ENCODE results near the gene LRP1B.

Gene LRP1B

DNA sequence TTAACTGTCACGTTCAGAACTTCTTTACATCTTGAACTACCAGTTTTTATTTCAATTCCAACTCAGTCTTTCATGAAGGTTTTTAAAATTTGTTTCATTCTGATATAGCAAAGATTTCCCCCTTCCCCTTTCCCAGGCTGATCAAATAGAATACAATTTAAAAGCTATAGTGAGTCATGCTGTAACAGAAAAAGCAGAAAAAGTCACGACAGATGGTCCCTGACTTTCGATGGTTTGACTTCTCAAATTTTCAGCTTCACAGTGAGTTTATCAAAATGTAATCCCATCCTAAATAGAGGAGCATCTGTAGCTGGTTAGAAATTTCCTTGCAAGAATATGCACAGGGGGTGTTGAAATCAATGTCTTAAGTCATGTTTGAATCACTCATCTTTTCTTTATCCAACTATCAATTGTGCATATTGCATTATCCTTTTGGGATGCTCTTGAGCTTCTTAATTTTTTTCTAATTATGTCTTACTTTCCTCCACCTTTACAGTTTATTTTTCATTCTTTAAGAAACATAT is 500.3 kb downstream of the LRP1B start:
- no peaks in the 10 kb centered on the region for H4K20me1 ChIP-seq
- H3K36me3 ChIP-seq, result no peaks in the 10 kb centered on the region

GRCh38 chr2:141620372-141620771 is 510.4 kb downstream of the LRP1B start:
- no peaks in the 10 kb centered on the region for H3K36me3 ChIP-seq
- no peak overlapping the region for H3K4me3 ChIP-seq
- H3K27me3 ChIP-seq, result no peaks in the 10 kb centered on the region
- H4K20me1 ChIP-seq, result no peaks in the 10 kb centered on the region
- no peak for TF ChIP-seq Cebpa-rat (IDR thresholded peaks at IDR 0.05)
- no peak overlapping the region for H3K27ac ChIP-seq
- no peaks in the 10 kb centered on the region for H3K9me3 ChIP-seq
- no peaks in the 10 kb centered on the region for H3K4me1 ChIP-seq
- no peak overlapping the region for H3K4me2 ChIP-seq
- H3K9ac ChIP-seq, result no peak overlapping the region

More for the DNA sequence above, 500.3 kb downstream of the LRP1B start:
- Histone ChIP-seq H3K27ac (no peak overlapping the region), H3K4me2 (no peak overlapping the region), H3K9me3 (no peaks in the 10 kb centered on the region), H3K9ac (no peak overlapping the region), H3K4me3 (no peak overlapping the region), H3K4me1 (no peaks in the 10 kb centered on the region), H3K27me3 (no peaks in the 10 kb centered on the region)
- TF ChIP-seq Cebpa-rat (IDR thresholded peaks at IDR 0.05), result no peak

- Histone ChIP-seq H3K36me3 (no peaks in the 10 kb centered on the region), H3K4me2 (no peak overlapping the region), H3K9ac (no peak overlapping the region), H3K27ac (no peak overlapping the region), H3K9me3 (no peaks in the 10 kb centered on the region), H3K4me1 (no peaks in the 10 kb centered on the region), H4K20me1 (no peaks in the 10 kb centered on the region), H3K27me3 (no peaks in the 10 kb centered on the region), H3K4me3 (no peak overlapping the region)
- no peak for TF ChIP-seq Cebpa-rat (IDR thresholded peaks at IDR 0.05)
Observed at GRCh38 chr2:141618457-141618856, 512.4 kb downstream of the LRP1B start.

DNA sequence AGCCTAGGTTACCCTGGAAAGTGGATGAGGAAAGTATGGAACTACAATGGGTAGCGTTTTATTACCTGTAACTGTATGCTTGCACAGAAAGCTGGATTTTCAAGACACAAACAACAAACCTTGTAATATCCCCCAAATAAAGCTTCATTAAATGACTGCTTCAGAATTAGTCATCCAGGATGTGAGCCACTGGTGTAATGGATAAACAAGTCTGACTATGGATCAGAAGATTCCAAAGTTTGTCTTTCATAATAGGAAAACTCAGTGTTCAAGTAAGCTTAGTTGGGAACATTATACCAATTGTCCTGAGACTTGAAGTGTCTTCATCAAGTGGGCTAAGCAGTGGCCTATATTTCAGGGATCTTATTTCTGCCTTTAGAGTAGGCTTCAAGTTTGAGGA is 518.8 kb downstream of the LRP1B start:
- Histone ChIP-seq H3K4me1 (no peaks in the 10 kb centered on the region), H3K9ac (no peak overlapping the region), H3K4me2 (no peak overlapping the region), H3K27me3 (no peaks in the 10 kb centered on the region), H4K20me1 (no peaks in the 10 kb centered on the region), H3K4me3 (no peak overlapping the region), H3K36me3 (no peaks in the 10 kb centered on the region), H3K9me3 (no peaks in the 10 kb centered on the region), H3K27ac (no peak overlapping the region)
- TF ChIP-seq Cebpa-rat (IDR thresholded peaks at IDR 0.05), result no peak

DNA sequence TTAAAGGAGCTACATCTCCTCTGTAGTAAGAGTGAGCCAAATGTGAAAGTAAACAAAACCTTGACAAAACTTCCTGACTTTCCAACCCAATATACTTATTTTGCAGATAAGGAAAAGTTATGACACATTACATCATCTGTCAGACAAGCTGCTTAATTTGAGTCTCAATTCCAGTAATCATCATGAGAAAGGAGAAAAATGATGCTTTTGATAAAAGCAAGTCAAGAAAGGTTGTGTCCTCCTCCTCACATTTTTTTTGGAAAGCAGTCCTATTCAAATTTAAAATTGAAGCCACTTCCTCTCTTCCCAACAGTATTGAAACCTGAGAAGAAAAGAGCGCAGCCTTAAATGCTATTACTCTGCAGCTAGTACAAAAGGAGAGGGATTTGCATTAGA is 519.6 kb downstream of the LRP1B start:
- Histone ChIP-seq H3K27me3 (no peaks in the 10 kb centered on the region), H3K27ac (no peak overlapping the region), H3K9ac (no peak overlapping the region), H3K4me1 (no peaks in the 10 kb centered on the region), H3K4me2 (no peak overlapping the region), H3K4me3 (no peak overlapping the region), H3K9me3 (no peaks in the 10 kb centered on the region), H4K20me1 (no peaks in the 10 kb centered on the region), H3K36me3 (no peaks in the 10 kb centered on the region)
- no peak for TF ChIP-seq Cebpa-rat (IDR thresholded peaks at IDR 0.05)

GRCh38 chr2:141610564-141611175 is 520.1 kb downstream of the LRP1B start:
- Histone ChIP-seq H3K27ac (no peak overlapping the region), H3K9me3 (no peaks in the 10 kb centered on the region), H3K4me3 (no peak overlapping the region), H4K20me1 (no peaks in the 10 kb centered on the region), H3K36me3 (no peaks in the 10 kb centered on the region), H3K4me1 (no peaks in the 10 kb centered on the region), H3K27me3 (no peaks in the 10 kb centered on the region), H3K9ac (no peak overlapping the region), H3K4me2 (no peak overlapping the region)
- TF ChIP-seq Cebpa-rat (IDR thresholded peaks at IDR 0.05), result no peak

DNA sequence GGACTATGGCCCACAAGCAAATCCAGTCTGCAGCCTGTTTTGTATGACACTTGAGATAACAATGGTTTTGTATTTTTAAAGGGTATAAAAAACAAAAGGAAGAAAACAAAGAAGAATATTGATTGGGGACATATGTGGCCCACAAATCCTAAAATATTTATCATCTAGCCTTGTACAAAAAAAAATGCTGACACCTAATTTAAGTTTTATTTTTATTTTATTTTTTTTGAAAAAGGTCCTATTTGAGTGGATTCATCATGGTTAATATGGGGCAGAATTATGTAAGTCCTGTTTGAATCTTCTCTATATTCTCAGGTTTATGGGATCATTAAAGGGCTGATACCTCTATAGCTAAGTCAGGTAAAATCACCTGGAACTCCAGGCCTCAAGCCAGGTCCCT is 525.7 kb downstream of the LRP1B start:
- Histone ChIP-seq H3K9ac (no peak overlapping the region), H4K20me1 (no peaks in the 10 kb centered on the region), H3K27ac (no peak overlapping the region), H3K9me3 (no peaks in the 10 kb centered on the region), H3K4me3 (no peak overlapping the region), H3K27me3 (no peaks in the 10 kb centered on the region), H3K36me3 (no peaks in the 10 kb centered on the region), H3K4me2 (no peak overlapping the region), H3K4me1 (no peaks in the 10 kb centered on the region)
- TF ChIP-seq Cebpa-rat (IDR thresholded peaks at IDR 0.05), result no peak

DNA sequence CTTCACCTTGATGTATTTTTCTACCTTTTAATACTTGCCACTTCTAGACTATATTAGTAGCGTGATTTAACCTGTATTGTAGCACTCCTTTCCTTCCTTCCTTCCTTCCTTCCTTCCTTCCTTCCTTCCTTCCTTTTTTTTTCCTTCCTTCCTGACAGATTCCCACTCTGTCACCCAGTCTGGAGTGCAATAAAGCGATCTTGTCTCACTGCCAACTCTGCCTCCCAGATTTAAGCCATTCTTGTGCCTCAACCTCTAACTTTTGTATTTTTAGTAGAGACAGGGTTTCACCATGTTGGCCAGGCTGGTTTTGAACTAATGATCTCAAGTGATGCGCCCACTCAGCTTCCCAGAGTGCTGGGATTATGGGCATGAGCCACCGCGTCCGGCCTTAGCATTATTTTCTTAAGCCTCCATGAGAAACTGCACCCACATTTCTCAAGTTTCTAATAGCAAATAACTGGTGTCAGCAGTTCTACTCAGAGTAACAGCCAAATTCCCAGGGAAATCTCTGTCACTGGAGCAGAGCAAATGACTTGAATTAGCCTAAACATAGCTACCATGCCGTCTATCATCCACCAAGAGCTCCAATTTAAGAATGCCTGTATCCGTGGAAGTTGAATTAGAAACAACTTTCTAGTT is 529.2 kb downstream of the LRP1B start:
- Histone ChIP-seq H3K4me2 (no peak overlapping the region), H4K20me1 (no peaks in the 10 kb centered on the region), H3K4me3 (no peak overlapping the region), H3K9ac (no peak overlapping the region), H3K9me3 (no peaks in the 10 kb centered on the region), H3K4me1 (no peaks in the 10 kb centered on the region), H3K27ac (no peak overlapping the region), H3K27me3 (no peaks in the 10 kb centered on the region), H3K36me3 (no peaks in the 10 kb centered on the region)
- TF ChIP-seq Cebpa-rat (IDR thresholded peaks at IDR 0.05), result no peak

DNA sequence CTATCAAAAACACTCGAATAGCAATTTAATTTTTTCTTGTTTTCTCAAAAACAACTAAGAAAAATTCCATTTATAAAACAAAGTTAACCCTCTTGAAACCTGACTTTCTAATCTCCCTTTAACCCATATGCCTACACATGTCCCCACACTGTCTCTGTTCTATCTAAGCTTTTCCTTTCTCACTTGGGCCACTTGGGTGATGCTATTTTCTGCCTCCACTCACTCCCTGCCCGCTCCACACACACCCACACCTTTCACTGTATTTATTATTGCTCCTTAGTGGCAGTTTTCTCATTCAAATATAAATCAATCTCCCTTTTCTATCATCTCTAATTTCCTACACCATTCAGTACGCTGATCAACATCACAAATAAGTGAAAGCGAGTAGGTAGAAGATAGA is 531.1 kb downstream of the LRP1B start:
- H3K4me2 ChIP-seq, result no peak overlapping the region
- no peak for TF ChIP-seq Cebpa-rat (IDR thresholded peaks at IDR 0.05)
- no peak overlapping the region for H3K27ac ChIP-seq
- no peaks in the 10 kb centered on the region for H3K27me3 ChIP-seq
- no peaks in the 10 kb centered on the region for H3K36me3 ChIP-seq
- no peak overlapping the region for H3K9ac ChIP-seq
- H3K4me1 ChIP-seq, result no peaks in the 10 kb centered on the region
- H4K20me1 ChIP-seq, result no peaks in the 10 kb centered on the region
- no peak overlapping the region for H3K4me3 ChIP-seq
- no peaks in the 10 kb centered on the region for H3K9me3 ChIP-seq

- H4K20me1 ChIP-seq, result no peaks in the 10 kb centered on the region
- H3K9me3 ChIP-seq, result peaks cover 4% of the 10 kb centered on the region
- H3K27me3 ChIP-seq, result no peaks in the 10 kb centered on the region
- no peak overlapping the region for H3K27ac ChIP-seq
- H3K9ac ChIP-seq, result no peak overlapping the region
- H3K4me1 ChIP-seq, result no peaks in the 10 kb centered on the region
- H3K4me2 ChIP-seq, result no peak overlapping the region
- TF ChIP-seq Cebpa-rat (IDR thresholded peaks at IDR 0.05), result no peak
- H3K36me3 ChIP-seq, result no peaks in the 10 kb centered on the region
- no peak overlapping the region for H3K4me3 ChIP-seq
Observed at GRCh38 chr2:141598982-141599381, 531.8 kb downstream of the LRP1B start.
